Activated CD4-positive, alpha-beta memory T cell treated with anti-CD3 and anti-CD28 coated beads for 36 hours (primary cell): ENCODE measurements around the gene DUSP10. TPM values are rescaled to one million over a fixed set of nuclear protein-coding genes. Genes with fewer than 3 reads are reported as not detected.

Experiments
- CTCF ChIA-PET: fragments of 350-600 bp; sonication (Branson Sonifier 250); formaldehyde crosslinking; loops from one replicate; lab custom pipeline; 2021; ENCODE audit warnings: antibody characterized with exemption, inconsistent platforms; lab: Charles Lee
- POLR2A ChIA-PET: fragments of 350-600 bp; sonication (Branson Sonifier 250); formaldehyde crosslinking; loops from one replicate; lab custom pipeline; 2021; ENCODE audit warnings: antibody characterized with exemption; lab: Charles Lee
- DNase-seq: peaks from one replicate; pipeline ENCODE4 v3.0.0-alpha.2; 2020
- H3K27ac Mint-ChIP-seq: one replicate; pipeline ENCODE4 v1.8.0; 2021; ENCODE audit warnings: mixed read lengths
- H3K27me3 Mint-ChIP-seq: one replicate; pipeline ENCODE4 v1.8.0; 2021; ENCODE audit warnings: mixed read lengths
- H3K36me3 Mint-ChIP-seq: one replicate; pipeline ENCODE4 v1.8.0; 2021; ENCODE audit warnings: mixed read lengths
- H3K4me1 Mint-ChIP-seq: one replicate; pipeline ENCODE4 v1.8.0; 2021; ENCODE audit warnings: low read depth, mixed read lengths
- H3K4me3 Mint-ChIP-seq: one replicate; pipeline ENCODE4 v1.8.0; 2021; ENCODE audit warnings: mild to moderate bottlenecking, mixed read lengths
- H3K9me3 Mint-ChIP-seq: one replicate; pipeline ENCODE4 v1.8.0; 2021; ENCODE audit warnings: mixed read lengths
- intact Hi-C: fragments of 100-400 bp; cut with micrococcal nuclease; formaldehyde crosslinking; loops from one replicate; pipeline ENCODE4 v1.15.1; 2023
- total RNA-seq, 2 experiments: library from RNA; stranded (reverse); gene quantifications; one replicate each; pipeline ENCODE4 v1.2.3, GENCODE V29; 2021

The DUSP10 gene
- total RNA-seq, 2 experiments from 2014 or later: 8.8 to 8.9 TPM

- H3K27me3 Mint-ChIP-seq: no peaks in the 10 kb centered on the region
- no peak for DNase-seq
- no peaks in the 10 kb centered on the region for H3K9me3 Mint-ChIP-seq
- H3K4me3 Mint-ChIP-seq: no peak overlapping the region
- H3K36me3 Mint-ChIP-seq: no peaks in the 10 kb centered on the region
- peaks cover 20% of the 10 kb centered on the region for H3K4me1 Mint-ChIP-seq
- CTCF ChIA-PET: no interaction called here
- POLR2A ChIA-PET: no interaction called here
- no peak overlapping the region for H3K27ac Mint-ChIP-seq
- intact Hi-C loops: no loop called here
Measured at GRCh38 chr1:221761354-221762002, 19.6 kb upstream of the DUSP10 start.

- peaks cover 22% of the 10 kb centered on the region for H3K4me1 Mint-ChIP-seq
- no peaks in the 10 kb centered on the region for H3K9me3 Mint-ChIP-seq
- H3K4me3 Mint-ChIP-seq: no peak overlapping the region
- no peaks in the 10 kb centered on the region for H3K36me3 Mint-ChIP-seq
- POLR2A ChIA-PET: no interaction called here
- CTCF ChIA-PET: no interaction called here
- no peak for DNase-seq
- no peak overlapping the region for H3K27ac Mint-ChIP-seq
- intact Hi-C loops: no loop called here
- no peaks in the 10 kb centered on the region for H3K27me3 Mint-ChIP-seq
Measured at GRCh38 chr1:221760911-221761310, 19.0 kb upstream of the DUSP10 start.

- peaks cover 30% of the 10 kb centered on the region for H3K4me1 Mint-ChIP-seq
- H3K27ac Mint-ChIP-seq: no peak overlapping the region
- intact Hi-C loops: no loop called here
- no peak overlapping the region for H3K4me3 Mint-ChIP-seq
- no peak for DNase-seq
- ChIA-PET CTCF (no interaction called here), POLR2A (no interaction called here)
- H3K36me3 Mint-ChIP-seq: no peaks in the 10 kb centered on the region
- H3K27me3 Mint-ChIP-seq: no peaks in the 10 kb centered on the region
- H3K9me3 Mint-ChIP-seq: no peaks in the 10 kb centered on the region
Measured at GRCh38 chr1:221759436-221759835, 17.5 kb upstream of the DUSP10 start.

GRCh38 chr1:221758455-221758854, 16.6 kb upstream of the DUSP10 start:
- DNase-seq: no peak
- CTCF ChIA-PET: no interaction called here
- H3K4me3 Mint-ChIP-seq: no peak overlapping the region
- POLR2A ChIA-PET: no interaction called here
- H3K27ac Mint-ChIP-seq: no peak overlapping the region
- H3K4me1 Mint-ChIP-seq: peaks cover 38% of the 10 kb centered on the region
- intact Hi-C loops: no loop called here
- H3K27me3 Mint-ChIP-seq: no peaks in the 10 kb centered on the region
- no peaks in the 10 kb centered on the region for H3K9me3 Mint-ChIP-seq
- H3K36me3 Mint-ChIP-seq: peaks cover 2% of the 10 kb centered on the region

GRCh38 chr1:221756830-221757551, 15.1 kb upstream of the DUSP10 start:
- H3K27me3 Mint-ChIP-seq: no peaks in the 10 kb centered on the region
- peaks cover 2% of the 10 kb centered on the region for H3K36me3 Mint-ChIP-seq
- ChIA-PET POLR2A (interaction anchor here (2.9 kb wide), 1 partner anchor 15 kb away, joined by 12 read pairs; the partner anchor contains the start of gene DUSP10), CTCF (interaction anchor here (0.8 kb wide), 1 partner anchor 15 kb away, joined by 3 read pairs; the partner anchor contains the start of gene DUSP10)
- DNase-seq: no peak
- intact Hi-C loops: no loop called here
- H3K9me3 Mint-ChIP-seq: no peaks in the 10 kb centered on the region
- H3K27ac Mint-ChIP-seq: no peak overlapping the region
- peaks cover 43% of the 10 kb centered on the region for H3K4me1 Mint-ChIP-seq
- no peak overlapping the region for H3K4me3 Mint-ChIP-seq

- ChIA-PET POLR2A (no interaction called here), CTCF (no interaction called here)
- Mint-ChIP-seq H3K27ac (peak overlapping the region; percentile 19), H3K4me1 (peaks cover 33% of the 10 kb centered on the region), H3K27me3 (no peaks in the 10 kb centered on the region), H3K4me3 (no peak overlapping the region), H3K9me3 (no peaks in the 10 kb centered on the region), H3K36me3 (peaks cover 2% of the 10 kb centered on the region)
- intact Hi-C loops: loop anchor here (1.0 kb wide), 7 partner anchors 12 to 314 kb away; partner anchors contain the start of gene DUSP10
- no peak for DNase-seq
Measured at GRCh38 chr1:221753828-221754188, 11.9 kb upstream of the DUSP10 start.

GRCh38 chr1:221751226-221751887, 9.5 kb upstream of the DUSP10 start:
- Mint-ChIP-seq H3K27me3 (no peaks in the 10 kb centered on the region), H3K4me3 (no peak overlapping the region), H3K27ac (no peak overlapping the region), H3K9me3 (no peaks in the 10 kb centered on the region), H3K4me1 (peaks cover 25% of the 10 kb centered on the region), H3K36me3 (peaks cover 2% of the 10 kb centered on the region)
- no peak for DNase-seq
- intact Hi-C loops: no loop called here
- POLR2A ChIA-PET: no interaction called here
- CTCF ChIA-PET: no interaction called here

GRCh38 chr1:221748981-221749380, 7.1 kb upstream of the DUSP10 start:
- ChIA-PET CTCF (no interaction called here), POLR2A (no interaction called here)
- Mint-ChIP-seq H3K4me3 (no peak overlapping the region), H3K27ac (no peak overlapping the region), H3K4me1 (peaks cover 11% of the 10 kb centered on the region), H3K36me3 (peaks cover 2% of the 10 kb centered on the region), H3K27me3 (no peaks in the 10 kb centered on the region), H3K9me3 (no peaks in the 10 kb centered on the region)
- intact Hi-C loops: no loop called here
- no peak for DNase-seq

- CTCF ChIA-PET: no interaction called here
- Mint-ChIP-seq H3K9me3 (no peaks in the 10 kb centered on the region), H3K4me1 (peaks cover 10% of the 10 kb centered on the region), H3K27ac (no peak overlapping the region), H3K4me3 (no peak overlapping the region), H3K36me3 (no peaks in the 10 kb centered on the region), H3K27me3 (no peaks in the 10 kb centered on the region)
- intact Hi-C loops: no loop called here
- DNase-seq: no peak
- POLR2A ChIA-PET: no interaction called here
Measured at GRCh38 chr1:221747839-221748238, 6.0 kb upstream of the DUSP10 start.

GRCh38 chr1:221743416-221744208, 1.7 kb upstream of the DUSP10 start:
- Mint-ChIP-seq H3K9me3 (no peaks in the 10 kb centered on the region), H3K27ac (peak overlapping the region; percentile 85), H3K36me3 (peaks cover 9% of the 10 kb centered on the region), H3K4me3 (peak overlapping the region; percentile 77), H3K27me3 (no peaks in the 10 kb centered on the region), H3K4me1 (peaks cover 20% of the 10 kb centered on the region)
- intact Hi-C loops: loop anchor here (2.0 to 5.0 kb wide), 7 partner anchors 65 to 969 kb away; partner anchors contain the start of genes AIDA and BROX
- ChIA-PET CTCF (interaction anchor here (1.0 to 4.6 kb wide), 5 partner anchors 14 to 266 kb away, joined by 3 to 23 read pairs (median 4); no protein-coding TSS in a partner anchor), POLR2A (interaction anchor here (1.0 to 3.7 kb wide), 7 partner anchors 13 to 51 kb away, joined by 3 to 25 read pairs (median 6); no protein-coding TSS in a partner anchor)
- no peak for DNase-seq

GRCh38 chr1:221742555-221743415, 896 bp upstream of the DUSP10 start:
- Mint-ChIP-seq H3K4me3 (peak overlapping the region; percentile 77), H3K27ac (peak overlapping the region; percentile 85), H3K9me3 (no peaks in the 10 kb centered on the region), H3K4me1 (peaks cover 29% of the 10 kb centered on the region), H3K36me3 (peaks cover 16% of the 10 kb centered on the region), H3K27me3 (no peaks in the 10 kb centered on the region)
- peak; percentile 90 for DNase-seq
- intact Hi-C loops: loop anchor here (1.0 to 5.0 kb wide), 18 partner anchors 12 to 970 kb away; partner anchors contain the start of genes AIDA and BROX
- POLR2A ChIA-PET: interaction anchor here (0.6 to 3.7 kb wide), 27 partner anchors 10 to 1654 kb away, joined by 3 to 49 read pairs (median 4); no protein-coding TSS in a partner anchor
- CTCF ChIA-PET: interaction anchor here (0.9 to 4.6 kb wide), 13 partner anchors 10 to 722 kb away, joined by 3 to 23 read pairs (median 5); no protein-coding TSS in a partner anchor
